GM12874 (cell line): ENCODE measurements around the gene SRD5A1.

ENCODE experiments used
- TF ChIP-seq, protein P1 (sequence below): IDR thresholded peaks from 2 replicates; pipeline ENCODE4 v1.5.1; 2011; ENCODE audit warnings: low read depth, mild to moderate bottlenecking, control low read depth, low read length, moderate library complexity; ENCODE audit not compliant: insufficient read depth

SRD5A1 gene

DNA sequence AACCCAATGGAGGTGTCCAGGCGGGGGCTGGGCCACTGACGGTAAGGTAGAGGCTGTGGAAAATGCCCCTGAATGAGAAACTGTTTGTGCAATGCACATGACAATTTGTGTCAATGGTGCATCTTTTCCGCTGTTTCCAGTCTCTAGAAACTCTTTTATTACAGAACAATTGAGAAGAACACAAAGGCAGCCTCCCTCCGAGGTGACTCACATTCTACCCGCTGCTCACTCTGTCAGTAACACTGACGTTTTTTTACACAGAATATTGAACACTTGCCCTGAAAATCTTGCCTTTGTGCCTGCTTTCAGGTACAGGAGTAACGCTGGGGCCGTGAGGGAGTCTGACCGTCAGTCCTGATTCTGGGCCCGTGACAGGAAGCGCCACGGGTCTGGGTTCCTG, 68.3 kb downstream of the SRD5A1 start:
- TF ChIP-seq, protein P1, sequence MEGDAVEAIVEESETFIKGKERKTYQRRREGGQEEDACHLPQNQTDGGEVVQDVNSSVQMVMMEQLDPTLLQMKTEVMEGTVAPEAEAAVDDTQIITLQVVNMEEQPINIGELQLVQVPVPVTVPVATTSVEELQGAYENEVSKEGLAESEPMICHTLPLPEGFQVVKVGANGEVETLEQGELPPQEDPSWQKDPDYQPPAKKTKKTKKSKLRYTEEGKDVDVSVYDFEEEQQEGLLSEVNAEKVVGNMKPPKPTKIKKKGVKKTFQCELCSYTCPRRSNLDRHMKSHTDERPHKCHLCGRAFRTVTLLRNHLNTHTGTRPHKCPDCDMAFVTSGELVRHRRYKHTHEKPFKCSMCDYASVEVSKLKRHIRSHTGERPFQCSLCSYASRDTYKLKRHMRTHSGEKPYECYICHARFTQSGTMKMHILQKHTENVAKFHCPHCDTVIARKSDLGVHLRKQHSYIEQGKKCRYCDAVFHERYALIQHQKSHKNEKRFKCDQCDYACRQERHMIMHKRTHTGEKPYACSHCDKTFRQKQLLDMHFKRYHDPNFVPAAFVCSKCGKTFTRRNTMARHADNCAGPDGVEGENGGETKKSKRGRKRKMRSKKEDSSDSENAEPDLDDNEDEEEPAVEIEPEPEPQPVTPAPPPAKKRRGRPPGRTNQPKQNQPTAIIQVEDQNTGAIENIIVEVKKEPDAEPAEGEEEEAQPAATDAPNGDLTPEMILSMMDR: no peak

DNA sequence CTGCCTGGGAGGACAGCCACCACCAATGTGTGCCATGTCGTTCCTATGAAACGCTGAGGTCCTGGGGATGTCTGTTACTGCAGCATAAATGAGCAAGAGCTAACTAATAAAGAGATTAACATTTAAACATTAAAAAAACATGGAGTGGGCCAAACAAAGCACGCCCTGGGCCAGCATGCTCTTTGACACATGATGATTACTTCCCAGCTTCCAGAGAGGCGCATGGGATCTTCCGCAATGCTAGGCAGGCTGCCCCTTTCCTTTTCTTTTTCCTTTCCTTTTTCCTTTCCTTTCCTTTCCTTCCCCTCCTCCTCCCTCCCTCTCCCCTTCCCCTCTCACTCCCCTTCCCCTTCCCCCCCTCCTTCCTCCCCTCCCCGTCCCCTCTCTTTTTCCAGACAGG, 69.4 kb downstream of the SRD5A1 start:
- TF ChIP-seq, protein P1: no peak

DNA sequence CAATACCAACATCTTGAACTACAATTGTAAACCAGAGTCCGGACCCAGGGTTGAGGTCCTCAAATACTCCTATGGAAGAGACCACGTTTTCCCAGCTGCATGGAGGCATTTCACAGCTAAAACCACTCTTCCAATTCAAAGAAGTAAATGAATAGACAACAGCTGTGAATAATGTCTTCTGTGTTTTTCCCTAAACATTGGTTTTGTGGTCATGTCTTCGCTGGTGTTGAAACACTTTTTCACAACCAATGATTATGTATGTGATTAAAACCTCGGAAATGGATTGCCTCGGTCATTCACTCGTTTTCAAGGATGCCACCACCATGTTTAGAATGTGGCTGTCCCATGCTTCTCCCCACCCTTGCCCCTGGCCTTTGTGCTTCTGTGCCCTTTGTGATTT, 70.6 kb downstream of the SRD5A1 start:
- TF ChIP-seq, protein P1: no peak

DNA sequence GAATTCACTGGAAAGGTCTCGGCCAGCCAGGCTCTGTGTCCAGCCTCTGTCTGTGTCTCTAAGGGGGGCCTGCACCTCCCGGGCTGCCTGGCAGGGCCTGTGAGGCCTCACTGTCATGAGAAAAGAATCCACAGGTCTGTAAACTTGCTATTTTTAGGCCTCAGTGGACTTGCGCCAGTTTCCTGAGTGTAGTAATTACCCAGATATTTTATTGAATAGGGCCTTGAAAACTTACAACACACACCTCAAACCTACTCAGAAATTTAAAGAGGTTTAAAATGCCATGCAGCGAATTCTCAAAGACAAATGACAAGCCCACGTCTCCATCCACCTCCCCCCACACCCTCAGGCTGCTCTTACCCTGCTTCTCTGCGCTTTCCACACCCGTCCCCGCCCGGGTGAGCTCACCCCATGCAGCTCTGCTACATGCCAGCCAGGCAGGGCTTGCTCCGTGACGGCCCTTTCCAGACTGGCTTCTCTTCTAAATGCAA, 71.2 kb downstream of the SRD5A1 start:
- TF ChIP-seq, protein P1: no peak

DNA sequence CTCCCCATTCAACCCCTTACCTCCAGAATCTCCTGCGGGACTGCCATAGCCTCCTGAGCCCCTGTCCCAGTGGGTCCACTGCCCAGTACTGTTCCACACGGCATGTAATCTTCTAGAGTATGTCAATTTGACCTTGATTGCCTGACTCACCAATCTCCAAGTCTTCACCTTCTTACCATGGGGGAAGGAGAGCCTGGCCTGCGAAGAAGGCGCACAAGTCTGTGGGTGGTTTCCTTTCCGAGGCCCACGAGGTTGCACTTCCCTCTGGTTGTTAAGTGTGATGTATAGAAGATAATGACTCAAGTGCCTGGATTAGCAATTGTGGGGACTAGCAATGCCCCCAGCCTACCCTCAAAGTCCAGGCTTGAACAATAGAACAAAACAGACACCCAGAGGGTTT, 71.8 kb downstream of the SRD5A1 start:
- TF ChIP-seq, protein P1: no peak

DNA sequence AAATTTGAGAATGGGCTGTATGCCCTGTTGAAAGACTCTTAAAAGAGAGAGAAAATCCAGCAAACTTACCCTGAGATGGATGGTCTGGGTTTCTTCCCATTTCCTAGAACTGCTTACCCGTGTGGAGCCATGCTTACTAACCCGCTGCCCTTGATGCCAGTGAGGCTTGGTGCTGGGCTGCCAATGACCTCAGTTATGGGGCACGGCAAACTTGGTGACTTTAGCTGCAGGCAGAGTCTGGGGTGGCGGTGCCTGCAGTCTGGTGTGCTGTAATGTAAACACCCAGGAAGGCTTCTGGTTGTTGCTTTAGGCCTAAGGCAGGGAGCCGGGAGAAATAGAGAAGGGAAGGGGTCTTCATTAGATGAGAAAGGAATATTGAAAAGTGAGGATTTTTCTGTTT, 72.7 kb downstream of the SRD5A1 start:
- TF ChIP-seq, protein P1: no peak

DNA sequence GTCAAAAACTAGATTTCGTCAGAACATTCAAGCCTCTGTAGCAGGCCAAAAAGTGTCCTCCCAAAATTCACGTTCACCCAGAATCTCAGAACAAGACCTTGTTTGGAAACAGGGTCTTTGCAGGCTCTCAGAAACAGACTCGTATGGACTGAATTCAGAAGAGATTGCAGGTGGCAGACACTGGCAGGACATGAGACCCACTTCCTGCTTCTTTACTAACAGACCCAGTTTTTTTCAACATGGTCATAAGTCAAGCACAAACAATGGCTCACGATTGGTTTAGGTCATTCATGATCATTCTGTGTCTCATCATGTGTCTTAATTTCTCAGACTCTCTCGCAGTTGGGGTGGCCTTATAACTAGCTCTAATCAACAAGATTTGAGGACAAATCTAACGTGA, 74.6 kb downstream of the SRD5A1 start:
- TF ChIP-seq, protein P1: no peak

DNA sequence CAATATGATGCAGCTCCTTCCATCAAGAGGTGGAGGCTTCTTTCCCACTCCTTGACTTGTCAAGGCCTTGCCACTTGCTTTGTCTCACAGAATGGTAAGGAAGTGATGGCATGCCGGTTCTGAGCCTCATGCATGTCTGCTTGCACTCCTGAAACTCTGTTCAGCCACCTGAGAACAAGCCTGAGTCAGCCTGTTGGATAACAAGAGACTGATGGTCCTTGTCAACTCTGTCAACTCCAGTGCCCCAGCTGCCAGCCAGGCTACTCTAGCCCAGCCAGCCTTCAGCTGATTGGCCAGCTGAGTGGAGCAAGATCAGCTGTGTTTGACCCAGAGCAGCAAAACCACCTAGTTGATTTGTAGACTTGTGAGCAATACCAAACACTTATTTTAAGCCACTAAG, 75.6 kb downstream of the SRD5A1 start:
- TF ChIP-seq, protein P1: no peak
